Measurements from ENCODE around the gene CAPZA2. TPM values are rescaled to one million over a fixed set of nuclear protein-coding genes. Genes with fewer than 3 reads are reported as not detected.

The CAPZA2 gene
- total and polyA plus RNA-seq, 9 of the 15 experiments (the other 6 are each of a cell fraction or from before 2014, with no cell fraction given): 67.0 to 524 (median 176) TPM

DNA sequence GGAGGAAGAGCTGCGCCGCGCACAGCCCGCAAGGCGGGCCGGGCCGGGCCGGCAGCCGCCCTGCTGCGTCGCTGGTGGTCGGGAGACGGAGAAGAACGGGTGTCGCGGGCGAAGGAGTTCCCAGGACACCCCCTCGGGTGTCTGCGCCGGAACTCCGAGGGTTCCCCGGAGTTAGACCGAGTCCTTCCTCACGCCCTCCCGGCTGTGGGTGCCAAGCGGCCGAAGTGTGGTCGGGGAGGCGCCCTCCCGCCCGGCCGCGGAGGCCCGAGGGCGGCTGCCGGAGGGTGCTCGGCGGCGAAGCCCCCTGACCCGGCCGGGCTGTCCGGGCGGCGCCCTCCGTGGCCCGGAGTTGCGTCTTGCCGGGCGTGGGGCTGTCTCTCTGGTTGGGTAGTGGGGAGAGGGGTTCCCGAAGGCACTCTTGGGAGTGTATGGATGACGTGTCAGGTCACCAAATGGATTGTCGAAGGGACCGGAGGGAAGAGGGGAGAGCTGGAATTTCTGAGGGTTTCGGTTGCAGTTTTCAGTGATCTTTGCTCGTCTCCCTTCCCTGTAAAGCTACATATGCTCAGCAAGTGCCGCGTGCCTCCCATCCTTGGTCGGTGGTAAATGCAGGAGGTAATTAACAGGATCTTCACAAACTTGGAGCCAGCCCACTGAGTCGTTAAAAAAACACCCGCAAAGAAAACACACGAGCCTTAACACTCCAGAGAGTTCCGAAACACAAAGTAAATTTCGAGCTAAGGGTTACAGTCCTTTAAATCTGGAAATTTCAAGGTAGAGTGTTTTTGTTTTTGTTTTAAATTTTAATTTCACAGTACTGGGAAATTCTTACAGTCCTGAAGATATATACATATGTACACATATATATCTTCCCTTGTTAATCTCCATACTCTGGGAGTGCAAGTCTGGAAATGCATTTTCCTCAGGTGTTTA lies 91.8 kb downstream of the CAPZA2 start (continued):
- TF ChIP-seq ZNF239 (CRISPR knock-in tag; IDR thresholded peaks at IDR 0.05) (no peak), ZNF431 (CRISPR knock-in tag; IDR thresholded peaks at IDR 0.05) (no peak), ETV1 (tag; conservative IDR thresholded peaks at IDR 0.05; ENCODE audit: low read depth) (peak; percentile 66)

DNA sequence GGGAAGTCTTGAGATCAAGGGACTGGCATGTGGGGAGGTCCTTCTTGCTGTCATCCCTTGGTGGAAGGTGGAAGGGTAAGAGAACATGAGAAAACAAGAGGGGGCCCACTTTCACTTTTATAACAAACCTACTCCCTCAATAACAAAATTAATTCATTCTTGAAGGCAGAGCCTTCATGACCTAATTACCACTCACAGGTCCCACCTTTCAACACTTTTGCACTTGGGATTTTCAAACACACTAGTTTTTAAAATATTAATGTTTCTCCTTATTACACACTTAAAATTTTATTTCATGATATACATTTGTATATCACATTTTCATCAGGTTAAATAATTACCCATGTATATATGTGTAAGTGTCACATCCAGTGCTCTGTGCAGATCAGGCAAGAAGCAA lies 93.0 kb downstream of the CAPZA2 start:
- peak overlapping the region; percentile 95 for H3K27ac ChIP-seq (ENCODE audit: extremely low read depth, low read depth, low read length)
- H3K9me1 ChIP-seq (ENCODE audit: control insufficient read depth, insufficient read depth, low read length): no peaks in the 10 kb centered on the region
- peak overlapping the region in 1 of 2 experiments; percentile 96; a peak in 2 of 4 replicates for H3K9ac ChIP-seq (ENCODE audit: insufficient read depth in 1 of 2, low read depth in 2 of 2, low read length in 2 of 2)
- intact Hi-C loops (cut with micrococcal nuclease): loop anchor here (2.0 to 10.0 kb wide), 4 partner anchors 59 to 1229 kb away; partner anchors contain the start of gene LSM8
- no peaks in the 10 kb centered on the region for H3K27me3 ChIP-seq (ENCODE audit: control insufficient read depth in 2 of 2, insufficient read depth in 2 of 2, low read length in 2 of 2)
- H4K20me1 ChIP-seq (replicated peaks; ENCODE audit: control insufficient read depth, insufficient read depth, low read length): no peaks in the 10 kb centered on the region
- ATAC-seq (no peak), DNase-seq (ENCODE audit: extremely low read depth in 1 of 4, low spot score in 3 of 4) (no peak), FAIRE-seq (no peak)
- H3K79me2 ChIP-seq (ENCODE audit: control insufficient read depth, insufficient read depth, low read length): peaks cover 54% of the 10 kb centered on the region
- H3K4me2 ChIP-seq (ENCODE audit: insufficient read depth, low read length): peak overlapping the region; percentile 96
- in situ Hi-C loops (cut with MboI): loop anchor here (25.0 kb wide), 1 partner anchor 1232 kb away; the partner anchor contains the start of gene LSM8
- peaks cover 8% of the 10 kb centered on the region; the same call in 1 of the 3 replicates for H3K36me3 ChIP-seq (ENCODE audit: control insufficient read depth, insufficient read depth, low read length)
- ChIA-PET POLR2A (no interaction called here), CTCF (ENCODE audit: low intra/inter-chr PET ratio) (interaction anchor here (0.7 kb wide), 1 partner anchor 33 kb away, joined by 3 read pairs; no protein-coding TSS in a partner anchor)
- H3K4me1 ChIP-seq (replicated peaks in 1 of 2; ENCODE audit: control insufficient read depth in 2 of 2, insufficient read depth in 2 of 2, low read length in 2 of 2): peaks cover 12 to 48% of the 10 kb centered on the region in 2 experiments
- peak overlapping the region; percentile 80 for H2AFZ ChIP-seq (ENCODE audit: low read depth, low read length)
- H3K4me3 ChIP-seq: peak overlapping the region; percentile 79
- BruUV-seq (replicated peaks): no TSS peak
- H3K9me3 ChIP-seq (replicated peaks; ENCODE audit: control insufficient read depth, insufficient read depth, low read depth, low read length): no peaks in the 10 kb centered on the region
- TF ChIP-seq, protein P1, sequence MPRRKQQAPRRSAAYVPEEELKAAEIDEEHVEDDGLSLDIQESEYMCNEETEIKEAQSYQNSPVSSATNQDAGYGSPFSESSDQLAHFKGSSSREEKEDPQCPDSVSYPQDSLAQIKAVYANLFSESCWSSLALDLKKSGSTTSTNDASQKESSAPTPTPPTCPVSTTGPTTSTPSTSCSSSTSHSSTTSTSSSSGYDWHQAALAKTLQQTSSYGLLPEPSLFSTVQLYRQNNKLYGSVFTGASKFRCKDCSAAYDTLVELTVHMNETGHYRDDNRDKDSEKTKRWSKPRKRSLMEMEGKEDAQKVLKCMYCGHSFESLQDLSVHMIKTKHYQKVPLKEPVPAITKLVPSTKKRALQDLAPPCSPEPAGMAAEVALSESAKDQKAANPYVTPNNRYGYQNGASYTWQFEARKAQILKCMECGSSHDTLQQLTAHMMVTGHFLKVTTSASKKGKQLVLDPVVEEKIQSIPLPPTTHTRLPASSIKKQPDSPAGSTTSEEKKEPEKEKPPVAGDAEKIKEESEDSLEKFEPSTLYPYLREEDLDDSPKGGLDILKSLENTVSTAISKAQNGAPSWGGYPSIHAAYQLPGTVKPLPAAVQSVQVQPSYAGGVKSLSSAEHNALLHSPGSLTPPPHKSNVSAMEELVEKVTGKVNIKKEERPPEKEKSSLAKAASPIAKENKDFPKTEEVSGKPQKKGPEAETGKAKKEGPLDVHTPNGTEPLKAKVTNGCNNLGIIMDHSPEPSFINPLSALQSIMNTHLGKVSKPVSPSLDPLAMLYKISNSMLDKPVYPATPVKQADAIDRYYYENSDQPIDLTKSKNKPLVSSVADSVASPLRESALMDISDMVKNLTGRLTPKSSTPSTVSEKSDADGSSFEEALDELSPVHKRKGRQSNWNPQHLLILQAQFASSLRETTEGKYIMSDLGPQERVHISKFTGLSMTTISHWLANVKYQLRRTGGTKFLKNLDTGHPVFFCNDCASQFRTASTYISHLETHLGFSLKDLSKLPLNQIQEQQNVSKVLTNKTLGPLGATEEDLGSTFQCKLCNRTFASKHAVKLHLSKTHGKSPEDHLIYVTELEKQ (CRISPR knock-in tag; IDR thresholded peaks at IDR 0.05): no peak

Data from K562 (cell line).